Mesenchymal stem cell (in vitro differentiated cells and primary cell): ENCODE measurements around the gene PHACTR2.

Experiments
- DNase-seq: peaks from one replicate; pipeline ENCODE4 v3.0.0-alpha.2; 2013
- H2AFZ ChIP-seq: one replicate; pipeline ENCODE4 v1.6.1; 2013; ENCODE audit warnings: low read depth, mild to moderate bottlenecking, control low read depth, inconsistent platforms, low read length, moderate library complexity
- H2AK5ac ChIP-seq: 2 replicates; pipeline ENCODE4 v1.6.1; 2013; ENCODE audit warnings: low read length, moderate library complexity, mild to moderate bottlenecking, inconsistent platforms; ENCODE audit not compliant: severe bottlenecking
- H2BK120ac ChIP-seq: one replicate; pipeline ENCODE4 v1.6.1; 2013; ENCODE audit warnings: low read depth, mild to moderate bottlenecking, inconsistent platforms, low read length, moderate library complexity
- H2BK12ac ChIP-seq, 2 experiments: one replicate each; pipeline ENCODE4 v1.6.1; 2013; ENCODE audit warnings: inconsistent platforms in 2 of 2, low read length in 2 of 2, mild to moderate bottlenecking in 2 of 2, moderate library complexity in 2 of 2, control low read depth in 1 of 2
- H2BK15ac ChIP-seq: one replicate; pipeline ENCODE4 v1.6.1; 2013; ENCODE audit warnings: mild to moderate bottlenecking, low read depth, inconsistent platforms; ENCODE audit not compliant: poor library complexity, severe bottlenecking
- H2BK5ac ChIP-seq: 2 replicates; pipeline ENCODE4 v1.6.1; 2013; ENCODE audit warnings: low read depth, mild to moderate bottlenecking, low read length, control low read depth, inconsistent platforms; ENCODE audit not compliant: poor library complexity, severe bottlenecking
- H3K14ac ChIP-seq, 2 experiments: one replicate each; pipeline ENCODE4 v1.6.1; 2013; ENCODE audit warnings: inconsistent platforms in 2 of 2, low read length in 2 of 2, control low read depth in 1 of 2, mild to moderate bottlenecking in 1 of 2, moderate library complexity in 1 of 2
- H3K18ac ChIP-seq, 2 experiments: one replicate each; pipeline ENCODE4 v1.6.1; 2013; ENCODE audit warnings: inconsistent platforms in 2 of 2, low read length in 2 of 2, control low read depth in 1 of 2, low read depth in 1 of 2, mild to moderate bottlenecking in 1 of 2
- H3K23ac ChIP-seq, 2 experiments: one replicate each; pipeline ENCODE4 v1.6.1; 2013; ENCODE audit warnings: inconsistent platforms in 2 of 2, low read length in 2 of 2, mild to moderate bottlenecking in 2 of 2, moderate library complexity in 2 of 2, control low read depth in 1 of 2
- H3K27ac ChIP-seq: 2 replicates; pipeline ENCODE4 v1.5.1; 2013; ENCODE audit warnings: mild to moderate bottlenecking, moderate library complexity, low read length, control low read depth, inconsistent platforms; ENCODE audit not compliant: poor library complexity, severe bottlenecking
- H3K27me3 ChIP-seq, 2 experiments: 2 replicates each; pipeline versions ENCODE4 v1.6.1 to v1.7.0; 2013; ENCODE audit warnings: low read length in 2 of 2, mild to moderate bottlenecking in 2 of 2, moderate library complexity in 2 of 2, control low read depth in 1 of 2, inconsistent platforms in 1 of 2; ENCODE audit not compliant: control insufficient read depth in 1 of 2, insufficient read depth in 1 of 2
- H3K36me3 ChIP-seq, 2 experiments: 2 replicates each; pipeline versions ENCODE4 v1.6.1 to v1.7.0; 2013; ENCODE audit warnings: low read length in 2 of 2, control low read depth in 1 of 2, inconsistent platforms in 1 of 2, low read depth in 1 of 2, mild to moderate bottlenecking in 1 of 2; ENCODE audit not compliant: insufficient read depth in 2 of 2, control insufficient read depth in 1 of 2
- H3K4ac ChIP-seq, 2 experiments: one replicate each; pipeline ENCODE4 v1.6.1; 2013; ENCODE audit warnings: inconsistent platforms in 2 of 2, low read length in 2 of 2, mild to moderate bottlenecking in 2 of 2, moderate library complexity in 2 of 2, control low read depth in 1 of 2, low read depth in 1 of 2
- H3K4me1 ChIP-seq: 2 replicates; pipeline ENCODE4 v1.6.1; 2013; ENCODE audit warnings: low read depth, low read length, control low read depth; ENCODE audit not compliant: control insufficient read depth, insufficient read depth
- H3K4me2 ChIP-seq: 2 replicates; pipeline ENCODE4 v1.6.1; 2013; ENCODE audit warnings: low read length, mild to moderate bottlenecking, inconsistent platforms; ENCODE audit not compliant: poor library complexity, severe bottlenecking
- H3K4me3 ChIP-seq, 2 experiments: 2 replicates each; pipeline versions ENCODE4 v1.5.1 to v1.7.0; 2013; ENCODE audit warnings: low read length in 2 of 2, mild to moderate bottlenecking in 2 of 2, control low read depth in 1 of 2, low read depth in 1 of 2; ENCODE audit not compliant: insufficient read depth in 1 of 2
- H3K79me1 ChIP-seq: replicated peaks from 2 replicates; pipeline ENCODE4 v1.6.1; 2013; ENCODE audit warnings: mild to moderate bottlenecking, control low read depth, low read length, inconsistent platforms; ENCODE audit not compliant: poor library complexity, severe bottlenecking
- H3K9ac ChIP-seq: 2 replicates; pipeline ENCODE4 v1.7.0; 2013; ENCODE audit warnings: mild to moderate bottlenecking, low read length, moderate library complexity
- H3K9me3 ChIP-seq: 2 replicates; pipeline ENCODE4 v1.7.0; 2013; ENCODE audit warnings: mild to moderate bottlenecking, low read length; ENCODE audit not compliant: control insufficient read depth
- H4K8ac ChIP-seq: one replicate; pipeline ENCODE4 v1.6.1; 2013; ENCODE audit warnings: inconsistent platforms, mild to moderate bottlenecking, low read length, moderate library complexity
- H4K91ac ChIP-seq: one replicate; pipeline ENCODE4 v1.6.1; 2013; ENCODE audit warnings: mild to moderate bottlenecking, low read length, inconsistent platforms
- WGBS: methylation state at CpG from one replicate; pipeline ENCODE4 v1.1.7; 2013; ENCODE audit warnings: mixed read lengths; 5-methylcytosine and 5-hydroxymethylcytosine counted together

Gene PHACTR2

DNA sequence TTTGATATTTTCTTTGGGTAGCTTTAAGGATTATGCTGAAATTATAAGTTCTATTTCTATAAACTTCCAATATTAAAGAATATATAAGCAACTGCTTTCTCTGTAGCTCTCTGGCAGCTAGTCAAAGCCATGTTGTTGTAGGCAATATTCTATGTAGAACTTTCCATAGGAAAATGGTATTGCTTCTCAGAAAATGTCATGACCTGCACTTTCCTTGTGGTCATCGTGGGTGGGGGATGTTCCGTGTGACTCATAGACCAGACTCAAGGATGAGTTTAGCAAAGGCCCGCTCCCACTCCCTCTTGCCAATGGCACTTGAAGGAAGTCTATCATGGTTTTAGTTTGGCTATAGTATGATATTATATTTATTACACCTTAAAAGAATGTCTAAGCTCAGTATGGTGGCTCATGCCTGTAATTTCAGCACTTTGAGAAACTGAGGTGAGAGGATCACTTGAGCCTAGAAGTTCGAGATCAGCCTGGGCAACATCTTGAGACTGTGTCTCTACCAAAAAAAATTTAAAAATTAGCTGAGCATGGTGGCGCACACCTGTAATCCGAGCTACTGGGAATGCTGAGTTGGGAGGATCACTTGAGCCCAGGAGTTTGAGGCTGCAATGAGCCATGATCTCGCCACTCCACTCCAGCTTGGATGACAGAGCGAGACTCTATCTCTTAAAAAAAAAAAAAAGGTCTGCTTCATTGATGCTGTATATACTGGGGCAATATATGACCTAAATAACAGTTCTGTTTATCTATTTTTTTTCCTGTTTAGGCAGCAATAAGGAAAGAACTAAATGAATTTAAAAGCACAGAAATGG lies 128.7 kb downstream of the PHACTR2 start:
- H3K27ac ChIP-seq: peak overlapping the region; percentile 45
- no peak overlapping the region for H4K91ac ChIP-seq
- H2BK12ac ChIP-seq: no peak overlapping the region
- no peak overlapping the region for H3K4ac ChIP-seq
- peaks cover 3 to 20% of the 10 kb centered on the region in 2 experiments for H3K36me3 ChIP-seq
- no peak overlapping the region for H2AFZ ChIP-seq
- no peak overlapping the region for H2BK120ac ChIP-seq
- H3K9me3 ChIP-seq: no peaks in the 10 kb centered on the region
- peaks cover 4% of the 10 kb centered on the region for H3K79me1 ChIP-seq
- no peak overlapping the region for H3K14ac ChIP-seq
- no peak overlapping the region for H3K23ac ChIP-seq
- peak overlapping the region; percentile 42 for H3K9ac ChIP-seq
- H4K8ac ChIP-seq: no peak overlapping the region
- H2BK15ac ChIP-seq: peak overlapping the region; percentile 67
- no peak overlapping the region for H2AK5ac ChIP-seq
- no peak overlapping the region for H3K4me3 ChIP-seq
- no peaks in the 10 kb centered on the region for H3K27me3 ChIP-seq
- H3K4me2 ChIP-seq: no peak overlapping the region
- peak; percentile 92 for DNase-seq
- H3K18ac ChIP-seq: no peak overlapping the region
- WGBS: 70% methylated on average over 6 of the region's 8 CpGs
- peaks cover 1% of the 10 kb centered on the region for H3K4me1 ChIP-seq
- no peak overlapping the region for H2BK5ac ChIP-seq

GRCh38 chr6:143807103-143807772 lies 129.5 kb downstream of the PHACTR2 start:
- Histone ChIP-seq H3K18ac (no peak overlapping the region), H3K9ac (no peak overlapping the region), H2AK5ac (no peak overlapping the region), H3K23ac (no peak overlapping the region), H3K4ac (no peak overlapping the region), H3K36me3 (peaks cover 0 to 15% of the 10 kb centered on the region in 2 experiments), H3K27ac (no peak overlapping the region), H4K91ac (no peak overlapping the region), H3K79me1 (peaks cover 2% of the 10 kb centered on the region), H4K8ac (no peak overlapping the region), H2BK120ac (no peak overlapping the region), H3K14ac (no peak overlapping the region), H2AFZ (no peak overlapping the region), H2BK5ac (no peak overlapping the region), H2BK15ac (no peak overlapping the region), H3K4me2 (no peak overlapping the region), H2BK12ac (no peak overlapping the region), H3K4me1 (peaks cover 2% of the 10 kb centered on the region), H3K27me3 (no peaks in the 10 kb centered on the region), H3K9me3 (no peaks in the 10 kb centered on the region), H3K4me3 (no peak overlapping the region)
- DNase-seq: peak; percentile 13
- 98% methylated on average over 4 of the region's 6 CpGs for WGBS

DNA sequence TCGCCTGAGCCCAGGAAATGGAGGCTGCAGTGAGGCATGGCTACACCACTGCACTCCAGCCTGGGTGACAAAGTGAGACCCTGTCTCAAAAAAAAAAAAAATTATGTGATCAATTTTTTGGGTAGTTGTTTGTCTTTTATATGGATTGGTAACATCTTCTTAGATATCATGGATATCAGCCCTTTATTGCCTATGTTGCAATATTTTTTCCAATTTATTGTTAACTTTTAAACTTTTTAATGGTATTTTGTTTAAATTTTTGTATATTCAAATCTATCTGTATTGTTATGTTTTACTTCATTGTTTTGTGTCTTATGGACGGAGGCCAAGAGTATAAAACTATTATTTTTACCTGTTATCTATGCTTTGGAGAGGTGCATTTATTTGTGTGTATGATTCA lies 133.0 kb downstream of the PHACTR2 start:
- Histone ChIP-seq H3K4me1 (peaks cover 2% of the 10 kb centered on the region), H3K79me1 (peaks cover 2% of the 10 kb centered on the region), H3K36me3 (peaks cover 0 to 17% of the 10 kb centered on the region in 2 experiments), H3K14ac (no peak overlapping the region), H2AK5ac (no peak overlapping the region), H3K4me3 (no peak overlapping the region), H3K9ac (no peak overlapping the region), H4K8ac (no peak overlapping the region), H3K4ac (no peak overlapping the region), H2BK15ac (no peak overlapping the region), H2BK12ac (no peak overlapping the region), H3K4me2 (no peak overlapping the region), H3K27ac (no peak overlapping the region), H3K27me3 (no peaks in the 10 kb centered on the region), H3K23ac (no peak overlapping the region), H2BK120ac (no peak overlapping the region), H4K91ac (no peak overlapping the region), H3K9me3 (no peaks in the 10 kb centered on the region), H3K18ac (no peak overlapping the region), H2AFZ (no peak overlapping the region), H2BK5ac (no peak overlapping the region)
- no peak for DNase-seq
- 94% methylated on average over 1 of the region's 2 CpGs for WGBS

- Histone ChIP-seq H2AFZ (no peak overlapping the region), H2BK12ac (no peak overlapping the region), H3K4me2 (peak overlapping the region; percentile 28), H3K23ac (no peak overlapping the region), H4K91ac (no peak overlapping the region), H3K18ac (no peak overlapping the region), H3K79me1 (peaks cover 3% of the 10 kb centered on the region), H2BK120ac (no peak overlapping the region), H2AK5ac (peak overlapping the region; percentile 23), H4K8ac (no peak overlapping the region), H3K4ac (no peak overlapping the region), H3K9ac (no peak overlapping the region), H3K36me3 (peaks cover 0 to 17% of the 10 kb centered on the region in 2 experiments), H3K14ac (no peak overlapping the region), H3K9me3 (no peaks in the 10 kb centered on the region), H3K4me3 (no peak overlapping the region), H2BK15ac (no peak overlapping the region), H3K27me3 (no peaks in the 10 kb centered on the region), H3K4me1 (peaks cover 1% of the 10 kb centered on the region), H3K27ac (no peak overlapping the region), H2BK5ac (no peak overlapping the region)
- no peak for DNase-seq
- no CpG with 5 or more reads among the region's 2 CpGs for WGBS
These were observed 133.9 kb downstream of the PHACTR2 start for GRCh38 chr6:143811501-143812157.
